Sigmoid colon (tissue), 4 donors: ENCODE measurements around the gene DYSF.

Source experiments
- EP300 ChIP-seq, 4 donors: sonication (generic); formaldehyde crosslinking; IDR thresholded peaks; one replicate each; pipeline ENCODE4 v1.6.1; 2017; ENCODE audit warnings: antibody characterized with exemption in 4 of 4
- POLR2AphosphoS5 ChIP-seq, 4 donors: sonication (generic); formaldehyde crosslinking; IDR thresholded peaks; one replicate each; pipeline ENCODE4 v1.6.1; 2017; ENCODE audit warnings: antibody characterized with exemption in 4 of 4
- TF ChIP-seq, protein P1 (sequence below), 4 experiments: fragments of 450-650 bp in 3 of 4; fragments of 200-600 bp in 1 of 4; IDR thresholded peaks; one replicate each; pipeline ENCODE4 v1.5.1; 2016 to 2019; ENCODE audit warnings: antibody characterized with exemption in 4 of 4, mild to moderate bottlenecking in 3 of 4, moderate library complexity in 2 of 4

GRCh38 chr2:71467180-71467815 is 13.9 kb downstream of the DYSF start:
- TF ChIP-seq EP300 (IDR thresholded peaks at IDR 0.05): no peak
- TF ChIP-seq, protein P1, sequence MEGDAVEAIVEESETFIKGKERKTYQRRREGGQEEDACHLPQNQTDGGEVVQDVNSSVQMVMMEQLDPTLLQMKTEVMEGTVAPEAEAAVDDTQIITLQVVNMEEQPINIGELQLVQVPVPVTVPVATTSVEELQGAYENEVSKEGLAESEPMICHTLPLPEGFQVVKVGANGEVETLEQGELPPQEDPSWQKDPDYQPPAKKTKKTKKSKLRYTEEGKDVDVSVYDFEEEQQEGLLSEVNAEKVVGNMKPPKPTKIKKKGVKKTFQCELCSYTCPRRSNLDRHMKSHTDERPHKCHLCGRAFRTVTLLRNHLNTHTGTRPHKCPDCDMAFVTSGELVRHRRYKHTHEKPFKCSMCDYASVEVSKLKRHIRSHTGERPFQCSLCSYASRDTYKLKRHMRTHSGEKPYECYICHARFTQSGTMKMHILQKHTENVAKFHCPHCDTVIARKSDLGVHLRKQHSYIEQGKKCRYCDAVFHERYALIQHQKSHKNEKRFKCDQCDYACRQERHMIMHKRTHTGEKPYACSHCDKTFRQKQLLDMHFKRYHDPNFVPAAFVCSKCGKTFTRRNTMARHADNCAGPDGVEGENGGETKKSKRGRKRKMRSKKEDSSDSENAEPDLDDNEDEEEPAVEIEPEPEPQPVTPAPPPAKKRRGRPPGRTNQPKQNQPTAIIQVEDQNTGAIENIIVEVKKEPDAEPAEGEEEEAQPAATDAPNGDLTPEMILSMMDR (IDR thresholded peaks at IDR 0.05): no peak
- TF ChIP-seq POLR2AphosphoS5 (IDR thresholded peaks at IDR 0.05): no peak
